Sigmoid colon (tissue), 7 donors: ENCODE data around the gene INTS6L. TPM values are rescaled to one million over a fixed set of nuclear protein-coding genes. Genes with fewer than 3 reads are reported as not detected.
"Not testable (repeated sequence)": the region's sequence is repeated elsewhere in the genome, so short reads cannot be mapped to it uniquely, and the experiment has no call there.

Experiments used
- DNase-seq: peaks from one replicate; pipeline ENCODE4 v3.0.0-alpha.2; 2019
- H3K27ac ChIP-seq, 4 donors: fragments of 200-600 bp; sonication (generic); one replicate each; pipeline ENCODE4 v1.5.1; 2016 to 2019; ENCODE audit warnings: mild to moderate bottlenecking in 1 of 4
- H3K27me3 ChIP-seq, 3 donors: fragments of 200-600 bp; sonication (generic); one replicate each; pipeline ENCODE4 v1.5.1; 2019; ENCODE audit warnings: mild to moderate bottlenecking in 1 of 3
- H3K36me3 ChIP-seq, 4 donors: fragments of 200-600 bp; sonication (generic); one replicate each; pipeline ENCODE4 v1.5.1; 2016 to 2019
- H3K4me1 ChIP-seq, 4 donors: fragments of 200-600 bp; sonication (generic); one replicate each; pipeline ENCODE4 v1.5.1; 2017 to 2019
- H3K4me3 ChIP-seq, 4 donors: fragments of 200-600 bp; sonication (generic); one replicate each; pipeline ENCODE4 v1.5.1; 2017 to 2019; ENCODE audit warnings: mild to moderate bottlenecking in 2 of 4, moderate library complexity in 1 of 4
- H3K9me3 ChIP-seq, 4 donors: fragments of 200-600 bp in 3 of 4; sonication (generic) in 3 of 4; one replicate each; pipeline versions ENCODE4 v1.5.1 to v1.6.1; 2013 to 2019
- EP300 ChIP-seq, 4 donors: sonication (generic); formaldehyde crosslinking; IDR thresholded peaks; one replicate each; pipeline ENCODE4 v1.6.1; 2017; ENCODE audit warnings: antibody characterized with exemption in 4 of 4
- POLR2A ChIP-seq, 2 donors: fragments of 450-650 bp; IDR thresholded peaks; one replicate each; pipeline ENCODE4 v1.6.1; 2016; ENCODE audit warnings: antibody characterized with exemption in 2 of 2, mild to moderate bottlenecking in 2 of 2, moderate library complexity in 2 of 2
- POLR2AphosphoS5 ChIP-seq, 4 donors: sonication (generic); formaldehyde crosslinking; IDR thresholded peaks; one replicate each; pipeline ENCODE4 v1.6.1; 2017; ENCODE audit warnings: antibody characterized with exemption in 4 of 4
- WGBS, 2 donors: extraction: QIAGEN DNeasy Blood & Tissue Kit; methylation state at CpG; one replicate each; pipeline ENCODE4 v1.1.7; 2013; 5-methylcytosine and 5-hydroxymethylcytosine counted together
- intact Hi-C: fragments of 100-400 bp; cut with DNase I; formaldehyde crosslinking; loops from one replicate; pipeline ENCODE4 v1.15.1; 2023
- polyA plus RNA-seq, 3 donors: library from polyadenylated mRNA; stranded (reverse); fragments of 200-250 nt; gene quantifications; one replicate each; pipeline ENCODE4 v1.2.3, GENCODE V29; 2013
- total RNA-seq, 4 donors: library from RNA; depleted of rRNA; stranded (reverse); fragments of >200 nt; gene quantifications; one replicate each; pipeline ENCODE4 v1.1.0, GENCODE V29; 2016
- TF ChIP-seq, protein P1 (sequence below), 4 experiments: fragments of 450-650 bp in 3 of 4; fragments of 200-600 bp in 1 of 4; IDR thresholded peaks; one replicate each; pipeline ENCODE4 v1.5.1; 2016 to 2019; ENCODE audit warnings: antibody characterized with exemption in 4 of 4, mild to moderate bottlenecking in 3 of 4, moderate library complexity in 2 of 4
- donor health status: healthy with polysubstance abuse.
- donor health status: Bipolar disorder and iron deficiency.
- donor health status: healthy.

The INTS6L gene
- total and polyA plus RNA-seq, 7 donors: 2.3 to 10.5 (median 8.7) TPM

DNA sequence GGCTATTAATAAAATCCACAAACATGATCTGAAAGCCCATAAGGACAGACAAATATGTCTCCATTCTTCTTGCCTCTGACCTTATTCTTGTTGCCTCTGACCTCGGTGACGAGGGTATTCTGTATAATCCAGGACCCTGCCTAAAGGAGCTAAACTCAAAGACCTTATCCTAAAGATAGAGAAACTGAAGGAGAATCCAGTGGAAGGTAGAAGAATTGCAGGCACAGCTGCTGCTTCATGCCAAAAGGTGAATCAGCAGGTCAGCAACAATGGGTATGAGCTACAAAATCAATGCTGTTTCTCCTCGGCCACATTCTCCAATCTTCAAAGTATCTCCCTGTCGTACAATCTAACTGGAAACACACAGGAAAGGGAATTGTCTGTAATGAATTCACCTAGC is 71.4 kb downstream of the INTS6L start:
- no peak for DNase-seq
- Histone ChIP-seq H3K4me3 (no peak overlapping the region), H3K9me3 (no peaks in the 10 kb centered on the region), H3K4me1 (no peaks in the 10 kb centered on the region), H3K36me3 (no peaks in the 10 kb centered on the region), H3K27ac (no peak overlapping the region), H3K27me3 (no peaks in the 10 kb centered on the region)
- WGBS, 2 donors: 82 to 86% methylated on average over 4 of the region's 4 CpGs
- intact Hi-C loops: no loop called here
- TF ChIP-seq EP300 (IDR thresholded peaks at IDR 0.05): no peak
- no peak for TF ChIP-seq POLR2A (IDR thresholded peaks at IDR 0.05)

DNA sequence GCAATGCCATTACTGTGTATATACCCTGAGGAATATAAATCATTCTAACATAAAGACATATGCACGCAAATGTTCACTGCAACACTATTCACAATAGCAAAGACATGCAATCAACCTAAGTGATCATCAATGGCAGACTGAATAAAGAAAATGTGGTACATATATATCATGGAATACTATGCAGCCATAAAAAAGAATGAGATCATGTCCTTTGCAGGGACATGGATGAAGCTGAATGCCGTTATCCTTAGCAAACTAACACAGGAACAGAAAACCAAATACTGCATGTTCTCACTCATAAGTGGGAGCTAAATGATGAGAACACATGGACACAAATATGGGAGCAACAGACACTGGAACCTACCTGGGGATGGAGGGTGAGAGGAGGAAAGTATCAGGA is 73.6 kb downstream of the INTS6L start:
- H3K27me3 ChIP-seq, H3K27ac ChIP-seq, H3K4me3 ChIP-seq, H3K4me1 ChIP-seq, H3K9me3 ChIP-seq, H3K36me3 ChIP-seq, DNase-seq, intact Hi-C loops: not testable (repeated sequence)
- 81 to 94% methylated on average over 2 of the region's 2 CpGs for WGBS, 2 donors

DNA sequence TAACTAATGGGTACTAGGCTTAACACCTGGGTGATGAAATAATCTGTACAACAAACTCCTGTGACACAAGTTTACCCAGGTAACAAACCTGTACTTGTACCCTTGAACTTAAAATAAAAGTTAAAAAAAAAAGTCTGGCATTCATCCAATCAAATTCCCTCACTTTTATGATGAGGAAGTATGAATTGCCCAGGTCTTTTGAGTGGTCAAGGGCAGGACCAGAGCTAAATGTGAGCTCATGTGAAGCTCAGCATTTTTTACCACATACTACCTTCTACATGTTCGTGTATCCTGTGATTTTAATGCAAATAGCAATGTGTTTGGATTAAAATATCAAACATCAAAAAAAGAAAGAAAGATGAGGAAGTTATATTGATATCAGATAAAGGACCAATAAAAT is 74.0 kb downstream of the INTS6L start:
- WGBS, 2 donors: 19 to 51% methylated on average over 1 of the region's 1 CpG
- H3K9me3 ChIP-seq: not testable (repeated sequence)

GRCh38 chrX:135595543-135595942 is 75.1 kb downstream of the INTS6L start:
- Histone ChIP-seq H3K9me3 (no peaks in the 10 kb centered on the region), H3K4me1 (no peaks in the 10 kb centered on the region), H3K36me3 (no peaks in the 10 kb centered on the region), H3K27me3 (no peaks in the 10 kb centered on the region), H3K4me3 (no peak overlapping the region), H3K27ac (no peak overlapping the region)
- intact Hi-C loops: no loop called here
- 44 to 65% methylated on average over 1 of the region's 1 CpG for WGBS, 2 donors
- TF ChIP-seq, protein P1, sequence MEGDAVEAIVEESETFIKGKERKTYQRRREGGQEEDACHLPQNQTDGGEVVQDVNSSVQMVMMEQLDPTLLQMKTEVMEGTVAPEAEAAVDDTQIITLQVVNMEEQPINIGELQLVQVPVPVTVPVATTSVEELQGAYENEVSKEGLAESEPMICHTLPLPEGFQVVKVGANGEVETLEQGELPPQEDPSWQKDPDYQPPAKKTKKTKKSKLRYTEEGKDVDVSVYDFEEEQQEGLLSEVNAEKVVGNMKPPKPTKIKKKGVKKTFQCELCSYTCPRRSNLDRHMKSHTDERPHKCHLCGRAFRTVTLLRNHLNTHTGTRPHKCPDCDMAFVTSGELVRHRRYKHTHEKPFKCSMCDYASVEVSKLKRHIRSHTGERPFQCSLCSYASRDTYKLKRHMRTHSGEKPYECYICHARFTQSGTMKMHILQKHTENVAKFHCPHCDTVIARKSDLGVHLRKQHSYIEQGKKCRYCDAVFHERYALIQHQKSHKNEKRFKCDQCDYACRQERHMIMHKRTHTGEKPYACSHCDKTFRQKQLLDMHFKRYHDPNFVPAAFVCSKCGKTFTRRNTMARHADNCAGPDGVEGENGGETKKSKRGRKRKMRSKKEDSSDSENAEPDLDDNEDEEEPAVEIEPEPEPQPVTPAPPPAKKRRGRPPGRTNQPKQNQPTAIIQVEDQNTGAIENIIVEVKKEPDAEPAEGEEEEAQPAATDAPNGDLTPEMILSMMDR (IDR thresholded peaks at IDR 0.05): no peak
- TF ChIP-seq EP300 (IDR thresholded peaks at IDR 0.05): no peak
- no peak for TF ChIP-seq POLR2A (IDR thresholded peaks at IDR 0.05)
- TF ChIP-seq POLR2AphosphoS5 (IDR thresholded peaks at IDR 0.05): no peak
- no peak for DNase-seq

More for the DNA sequence above, 74.0 kb downstream of the INTS6L start:
- H3K27me3 ChIP-seq, H3K36me3 ChIP-seq, H3K4me1 ChIP-seq, DNase-seq, H3K4me3 ChIP-seq, H3K27ac ChIP-seq, intact Hi-C loops: not testable (repeated sequence)

DNA sequence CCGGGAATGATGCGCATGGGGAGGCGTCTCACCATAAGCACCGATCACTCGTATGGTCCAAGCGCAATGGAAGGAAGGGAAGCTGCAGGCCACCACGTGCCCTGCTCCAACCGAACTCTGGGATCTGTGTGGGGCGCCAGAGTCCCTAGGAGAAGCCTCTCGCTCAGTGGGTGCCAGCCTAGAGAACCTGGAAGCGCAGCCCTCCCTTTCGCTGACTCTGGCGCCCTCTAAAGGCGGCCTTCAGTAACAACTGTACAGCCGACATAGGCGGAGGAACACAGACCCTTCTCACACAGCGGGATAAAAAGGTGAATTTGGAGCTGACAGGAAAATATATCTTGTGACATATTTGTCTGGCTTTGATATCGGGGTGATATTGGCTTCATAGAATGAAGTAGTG is 76.0 kb downstream of the INTS6L start:
- intact Hi-C loops: no loop called here
- no peaks in the 10 kb centered on the region for H3K27me3 ChIP-seq
- H3K4me3 ChIP-seq: no peak overlapping the region
- TF ChIP-seq, protein P1 (IDR thresholded peaks at IDR 0.05): peak in 2 of 4 experiments; percentile 20 to 27
- TF ChIP-seq EP300 (IDR thresholded peaks at IDR 0.05): no peak
- no peak overlapping the region for H3K27ac ChIP-seq
- WGBS, 2 donors: 35 to 58% methylated on average over 18 of the region's 18 CpGs
- DNase-seq: no peak
- H3K9me3 ChIP-seq: no peaks in the 10 kb centered on the region
- H3K4me1 ChIP-seq: no peaks in the 10 kb centered on the region
- no peaks in the 10 kb centered on the region for H3K36me3 ChIP-seq

DNA sequence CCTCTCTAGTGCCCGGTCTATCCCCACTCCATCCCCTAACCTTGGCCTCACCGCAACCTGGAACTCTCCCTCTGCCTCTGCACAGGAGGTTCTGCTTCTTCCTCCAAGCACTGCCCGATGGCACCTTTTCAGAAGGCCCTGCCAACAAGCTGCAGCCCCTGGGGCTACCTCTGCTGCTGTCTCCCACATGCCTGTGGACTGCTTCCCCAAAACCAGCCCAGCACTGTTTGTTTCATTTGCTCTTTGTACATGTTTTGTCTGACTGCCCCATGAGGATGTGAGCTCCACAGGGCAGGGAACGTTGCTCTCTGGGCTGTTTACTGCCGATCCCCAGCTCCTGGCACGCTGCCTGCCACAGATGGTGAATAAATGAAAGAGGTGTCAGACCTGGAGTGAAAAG is 85.4 kb downstream of the INTS6L start:
- H3K9me3 ChIP-seq: no peaks in the 10 kb centered on the region

DNA sequence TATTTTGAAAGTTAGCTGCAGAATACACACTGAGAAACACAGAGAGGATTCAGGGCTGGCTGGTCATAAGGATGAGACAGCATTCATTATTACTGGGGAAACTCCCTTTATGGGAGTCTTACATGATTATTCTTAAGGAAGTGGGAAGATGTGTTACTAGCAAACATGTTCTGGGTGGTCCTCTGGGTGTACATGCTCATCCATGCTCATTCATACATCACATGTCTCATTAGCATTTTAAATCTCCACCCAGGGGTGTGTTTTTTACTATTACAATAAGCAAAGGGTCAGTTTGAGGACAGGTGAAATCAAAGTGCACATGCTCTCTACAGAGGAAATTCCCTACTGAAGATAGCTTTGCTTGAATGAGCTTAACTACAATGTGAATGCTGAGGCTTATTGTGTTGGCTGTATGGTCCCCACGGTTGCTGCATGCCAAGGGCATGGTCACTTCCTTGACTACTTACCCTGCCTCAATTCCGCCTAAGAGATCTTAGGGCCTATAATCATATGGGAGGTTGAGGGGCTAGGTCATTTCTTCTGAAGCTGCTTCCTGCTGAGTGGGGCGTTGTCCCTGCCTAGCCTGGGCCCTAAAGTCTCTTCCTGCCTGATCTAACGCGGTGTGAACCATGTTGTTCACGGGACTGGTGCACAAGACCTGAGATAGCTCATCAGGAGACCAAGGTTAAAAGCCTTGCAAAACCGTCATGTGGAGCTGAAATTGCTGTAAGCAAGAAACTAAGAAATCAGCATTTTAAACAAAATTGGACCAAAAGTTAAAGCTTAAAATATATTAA is 104.1 kb downstream of the INTS6L start:
- WGBS, 2 donors: 68 to 84% methylated on average over 4 to 5 of the region's 7 CpGs
- H3K36me3 ChIP-seq, H3K9me3 ChIP-seq, intact Hi-C loops, H3K27ac ChIP-seq, DNase-seq, H3K27me3 ChIP-seq, H3K4me3 ChIP-seq, H3K4me1 ChIP-seq: not testable (repeated sequence)

More for the DNA sequence above, 85.4 kb downstream of the INTS6L start:
- TF ChIP-seq EP300 (IDR thresholded peaks at IDR 0.05) (no peak), POLR2A (IDR thresholded peaks at IDR 0.05) (no peak)
- no peaks in the 10 kb centered on the region for H3K36me3 ChIP-seq
- H3K4me1 ChIP-seq: no peaks in the 10 kb centered on the region
- DNase-seq: no peak
- H3K27ac ChIP-seq: no peak overlapping the region
- H3K4me3 ChIP-seq: no peak overlapping the region
- no peaks in the 10 kb centered on the region for H3K27me3 ChIP-seq
- intact Hi-C loops: no loop called here
- 41 to 52% methylated on average over 6 of the region's 6 CpGs for WGBS, 2 donors
